Measurements from ENCODE around the gene C1QTNF3. TPM values are rescaled to one million over a fixed set of nuclear protein-coding genes. Genes with fewer than 3 reads are reported as not detected.

C1QTNF3 gene, protein sequence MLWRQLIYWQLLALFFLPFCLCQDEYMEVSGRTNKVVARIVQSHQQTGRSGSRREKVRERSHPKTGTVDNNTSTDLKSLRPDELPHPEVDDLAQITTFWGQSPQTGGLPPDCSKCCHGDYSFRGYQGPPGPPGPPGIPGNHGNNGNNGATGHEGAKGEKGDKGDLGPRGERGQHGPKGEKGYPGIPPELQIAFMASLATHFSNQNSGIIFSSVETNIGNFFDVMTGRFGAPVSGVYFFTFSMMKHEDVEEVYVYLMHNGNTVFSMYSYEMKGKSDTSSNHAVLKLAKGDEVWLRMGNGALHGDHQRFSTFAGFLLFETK
- total RNA-seq (2022; extraction: Qiagen RNA extraction; ENCODE audit: low read depth) = 0.09 to 0.33 TPM (median 0.13 TPM) in 4 of 5 replicates, not detected in the other

DNA sequence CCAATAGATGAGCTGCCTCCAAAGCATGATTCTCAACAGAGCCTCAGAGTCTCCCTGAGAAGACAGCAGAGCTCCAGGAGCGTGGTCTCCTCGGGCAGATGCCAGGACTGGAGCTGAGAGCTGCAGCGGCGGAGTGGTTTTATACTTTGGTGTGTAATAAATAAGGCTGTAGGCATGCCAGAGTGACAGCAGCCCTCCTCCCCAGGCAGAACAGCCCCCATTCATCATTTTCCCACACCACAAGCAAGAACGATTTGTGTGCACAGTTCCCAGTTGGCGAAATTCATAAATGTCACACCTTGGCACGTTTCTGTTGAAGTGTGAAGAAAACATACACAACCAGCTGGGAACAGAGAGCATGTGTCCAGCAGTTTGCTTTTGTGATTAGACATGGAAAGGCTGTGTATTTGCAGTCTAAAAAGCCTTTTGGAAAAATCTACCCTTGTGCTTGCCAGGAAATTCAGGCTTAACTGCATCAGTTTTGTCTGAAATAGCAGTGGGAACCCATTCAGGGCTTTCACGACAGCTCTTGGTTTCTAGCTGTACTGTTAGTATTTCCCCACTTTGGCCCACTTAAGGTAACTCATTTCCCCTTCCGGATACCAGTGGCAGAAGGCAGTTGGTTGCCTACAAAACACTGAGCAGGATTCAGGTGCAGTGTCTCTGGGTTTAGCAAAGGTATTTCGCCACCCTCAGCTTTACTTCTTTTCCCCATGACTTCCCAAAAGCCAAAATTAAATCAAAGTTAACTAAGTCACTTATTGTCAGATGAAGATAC lies at the start of gene C1QTNF3:
Gene C1QTNF3 (minus strand): TSS at position 115 of the 778 bp plus-strand sequence. CDS start 88 bp downstream, at position 27.

DNA sequence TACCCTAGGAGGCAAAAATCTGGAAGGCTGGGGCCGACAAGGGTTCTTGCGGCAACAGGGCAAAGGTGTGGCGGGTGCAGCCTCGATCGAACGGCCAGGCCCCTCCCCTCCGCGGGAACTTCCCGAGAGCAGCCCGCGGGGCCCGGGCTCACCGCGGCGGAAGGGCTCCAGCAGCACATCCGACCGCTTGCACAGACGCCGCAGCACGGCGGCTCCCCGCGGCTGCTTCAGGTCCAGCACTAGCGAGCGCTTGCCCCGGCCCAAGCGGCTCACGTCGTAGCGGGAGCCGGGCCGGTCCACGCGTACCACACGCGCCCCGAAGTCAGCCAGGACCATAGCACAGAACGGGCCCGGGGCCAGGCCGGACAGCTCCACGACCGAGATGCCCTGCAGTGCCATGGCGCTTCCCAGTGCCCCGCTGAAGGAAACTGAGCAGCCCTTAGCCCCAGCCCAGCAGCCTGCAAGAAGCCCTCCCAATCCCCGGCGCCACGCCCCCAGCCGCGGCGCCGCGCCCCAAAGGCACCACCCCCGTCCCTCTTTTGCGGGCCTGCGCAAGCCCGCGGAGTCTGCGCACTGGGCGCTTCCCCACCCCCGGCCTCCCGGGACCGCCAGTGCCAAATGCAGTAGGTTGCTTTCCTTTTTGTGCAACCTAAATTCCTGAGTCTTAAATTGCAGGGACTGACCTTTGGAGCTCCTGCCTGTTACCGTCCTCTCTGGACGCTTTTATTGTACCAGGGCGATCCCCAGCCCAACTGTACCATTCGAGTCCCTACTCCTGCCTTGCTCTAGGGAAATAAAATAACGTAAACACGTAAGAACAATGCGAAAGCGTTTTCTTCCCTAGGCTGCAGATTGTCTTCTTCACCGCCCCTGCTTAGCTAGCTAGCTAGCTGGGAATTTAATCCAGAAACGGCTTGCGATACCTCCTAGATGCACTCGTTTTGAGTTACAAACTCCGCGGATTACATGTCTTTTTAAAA lies 35.1 kb downstream of the C1QTNF3 start, which contains the start of gene AMACR:
Gene AMACR (minus strand): TSS at position 430 of the 980 bp plus-strand sequence. CDS start 31 bp downstream, at position 399.

DNA sequence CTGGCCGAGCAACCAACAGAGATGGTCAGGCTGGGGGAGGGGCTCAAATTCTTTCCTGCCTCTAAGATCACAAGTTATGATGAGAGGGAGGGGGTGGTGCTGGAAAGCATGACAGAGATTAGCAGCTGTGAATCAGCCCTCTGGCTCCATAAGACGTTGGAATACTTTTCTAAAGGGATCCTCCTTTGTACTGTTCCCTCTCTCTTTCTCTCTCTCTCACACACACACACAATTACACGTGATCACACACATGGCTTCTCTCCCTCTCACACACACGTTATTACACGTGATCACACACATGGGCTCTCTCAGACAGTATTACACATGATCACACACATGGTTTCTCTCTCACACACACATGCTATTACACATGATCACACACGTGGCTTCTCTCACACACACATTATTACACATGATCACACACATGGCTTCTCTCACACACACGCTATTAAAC lies 58.3 kb downstream of the C1QTNF3 start, which contains the start of gene SLC45A2:
Gene SLC45A2 (minus strand): TSS at position 23 of the 454 bp plus-strand sequence. CDS start 110 bp downstream, outside the sequence.

Other genes with a start within 250 kb of the C1QTNF3 start
- gene ADAMTS12, start 151.2 kb downstream of the C1QTNF3 start, total RNA-seq (2022; extraction: Qiagen RNA extraction; ENCODE audit: low read depth) = 6.3 to 7.7 TPM (median 6.8 TPM) in 5 replicates
- not detected in 5 replicates for gene RXFP3, start 106.8 kb downstream of the C1QTNF3 start, total RNA-seq (2022; extraction: Qiagen RNA extraction; ENCODE audit: low read depth)
- gene SLC45A2, start 58.5 kb downstream of the C1QTNF3 start, total RNA-seq (2022; extraction: Qiagen RNA extraction; ENCODE audit: low read depth) = not detected in 5 replicates
- gene AMACR, start 35.2 kb downstream of the C1QTNF3 start, total RNA-seq (2022; extraction: Qiagen RNA extraction; ENCODE audit: low read depth) = 14.0 to 17.7 TPM (median 16.9 TPM) in 5 replicates

Data from A549 treated with ZK216348 at 1 μM for 4 hours (cell line).